ENCODE data around the gene MFN2.

Gene MFN2

DNA sequence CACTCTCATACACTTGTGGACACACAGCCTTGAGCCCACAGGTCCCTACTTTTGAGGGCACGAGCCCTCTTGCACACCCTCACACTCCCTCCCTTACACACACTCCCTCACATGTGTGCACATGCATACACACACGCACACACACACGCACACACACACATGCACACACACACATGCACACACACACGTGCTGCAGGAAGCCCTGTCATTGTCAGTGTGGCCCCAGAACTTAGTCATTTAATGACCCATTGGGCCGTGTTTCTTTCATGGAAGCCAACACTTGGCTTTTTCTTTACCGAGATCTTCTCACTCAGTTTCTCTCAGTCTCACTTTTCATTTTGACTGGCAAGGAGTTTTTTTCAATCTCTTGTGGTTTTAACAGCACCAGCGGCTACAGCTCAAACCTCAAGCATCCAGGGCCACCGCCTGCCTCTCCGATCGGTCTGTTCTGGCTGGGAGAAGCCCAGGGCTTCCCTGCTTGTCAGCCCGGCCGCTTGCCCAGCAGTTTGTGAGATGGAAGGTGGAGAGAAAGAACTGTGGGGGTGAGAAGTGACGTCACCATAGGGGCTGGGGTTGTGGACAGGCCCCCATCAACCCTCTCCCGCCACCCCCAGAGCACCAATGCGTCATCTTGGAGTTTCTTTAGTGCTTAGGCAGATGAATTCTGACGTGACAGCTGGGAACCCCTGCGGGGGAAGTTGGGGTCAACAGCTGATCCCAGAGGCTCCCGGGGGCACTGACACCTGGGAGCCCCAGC is 67.1 kb downstream of the MFN2 start:
- Mint-ChIP-seq H3K4me3 (no peak overlapping the region), H3K36me3 (ENCODE audit: low read depth) (no peaks in the 10 kb centered on the region), H3K27me3 (ENCODE audit: low read depth) (no peaks in the 10 kb centered on the region), H3K4me1 (ENCODE audit: low read depth) (peaks cover 21% of the 10 kb centered on the region), H3K27ac (no peak overlapping the region), H3K9me3 (no peaks in the 10 kb centered on the region)
- peak; percentile 84 for DNase-seq (ENCODE audit: low spot score)

GRCh38 chr1:12048372-12048771 is 68.1 kb downstream of the MFN2 start:
- Mint-ChIP-seq H3K9me3 (no peaks in the 10 kb centered on the region), H3K36me3 (ENCODE audit: low read depth) (no peaks in the 10 kb centered on the region), H3K27me3 (ENCODE audit: low read depth) (no peaks in the 10 kb centered on the region), H3K4me1 (ENCODE audit: low read depth) (peaks cover 29% of the 10 kb centered on the region), H3K4me3 (peak overlapping the region; percentile 42), H3K27ac (peak overlapping the region; percentile 7)
- DNase-seq (ENCODE audit: low spot score) = no peak

DNA sequence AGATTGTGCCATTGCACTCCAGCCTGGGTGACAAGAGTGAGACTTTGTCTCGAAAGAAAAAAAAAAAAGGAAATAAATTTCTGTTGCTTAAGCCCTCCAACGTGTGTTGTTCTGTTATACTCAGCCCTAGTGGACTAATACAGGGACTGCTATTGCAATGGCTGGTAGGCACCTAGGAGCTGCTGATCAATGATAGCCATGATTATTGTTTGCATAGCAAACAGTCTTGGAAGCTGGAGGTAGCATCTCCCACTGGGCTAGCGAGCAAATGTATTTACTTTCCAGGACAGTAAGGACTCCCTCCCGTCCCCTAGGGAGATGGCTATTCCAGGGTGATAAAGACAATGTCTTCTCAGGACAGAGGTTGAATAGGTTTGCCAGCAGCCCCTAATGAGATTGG is 69.4 kb downstream of the MFN2 start:
- Mint-ChIP-seq H3K27me3 (ENCODE audit: low read depth) (no peaks in the 10 kb centered on the region), H3K9me3 (no peaks in the 10 kb centered on the region), H3K4me3 (no peak overlapping the region), H3K36me3 (ENCODE audit: low read depth) (no peaks in the 10 kb centered on the region), H3K27ac (no peak overlapping the region), H3K4me1 (ENCODE audit: low read depth) (peaks cover 30% of the 10 kb centered on the region)
- DNase-seq (ENCODE audit: low spot score) = no peak

DNA sequence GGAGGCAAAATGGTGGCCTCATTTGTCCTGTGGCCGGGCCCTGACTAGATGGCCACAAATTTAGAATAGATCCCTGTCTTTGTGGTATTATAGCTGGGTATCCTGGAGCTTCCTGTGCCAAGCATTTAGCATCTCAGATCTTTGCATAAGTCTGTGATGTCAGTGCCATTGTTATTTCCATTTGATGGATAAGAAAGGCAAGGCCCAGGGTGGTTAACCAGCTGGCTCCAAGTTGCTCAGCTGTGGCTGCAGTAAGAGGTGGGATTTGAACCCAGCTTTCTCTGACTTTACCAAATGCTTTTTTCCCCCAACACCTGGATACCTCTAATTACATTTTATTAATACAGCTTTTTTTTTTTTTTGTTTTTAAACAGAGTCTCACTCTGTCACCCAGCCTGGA is 71.1 kb downstream of the MFN2 start:
- Mint-ChIP-seq H3K4me1 (ENCODE audit: low read depth) (peaks cover 32% of the 10 kb centered on the region), H3K9me3 (no peaks in the 10 kb centered on the region), H3K27ac (no peak overlapping the region), H3K4me3 (no peak overlapping the region), H3K27me3 (ENCODE audit: low read depth) (no peaks in the 10 kb centered on the region), H3K36me3 (ENCODE audit: low read depth) (no peaks in the 10 kb centered on the region)
- DNase-seq (ENCODE audit: low spot score) = no peak

GRCh38 chr1:12052008-12052573 is 71.8 kb downstream of the MFN2 start:
- Mint-ChIP-seq H3K27me3 (ENCODE audit: low read depth) (no peaks in the 10 kb centered on the region), H3K9me3 (no peaks in the 10 kb centered on the region), H3K4me1 (ENCODE audit: low read depth) (peaks cover 40% of the 10 kb centered on the region), H3K36me3 (ENCODE audit: low read depth) (no peaks in the 10 kb centered on the region), H3K27ac (peak overlapping the region; percentile 78), H3K4me3 (peak overlapping the region; percentile 46)
- peak; percentile 73 for DNase-seq (ENCODE audit: low spot score)

DNA sequence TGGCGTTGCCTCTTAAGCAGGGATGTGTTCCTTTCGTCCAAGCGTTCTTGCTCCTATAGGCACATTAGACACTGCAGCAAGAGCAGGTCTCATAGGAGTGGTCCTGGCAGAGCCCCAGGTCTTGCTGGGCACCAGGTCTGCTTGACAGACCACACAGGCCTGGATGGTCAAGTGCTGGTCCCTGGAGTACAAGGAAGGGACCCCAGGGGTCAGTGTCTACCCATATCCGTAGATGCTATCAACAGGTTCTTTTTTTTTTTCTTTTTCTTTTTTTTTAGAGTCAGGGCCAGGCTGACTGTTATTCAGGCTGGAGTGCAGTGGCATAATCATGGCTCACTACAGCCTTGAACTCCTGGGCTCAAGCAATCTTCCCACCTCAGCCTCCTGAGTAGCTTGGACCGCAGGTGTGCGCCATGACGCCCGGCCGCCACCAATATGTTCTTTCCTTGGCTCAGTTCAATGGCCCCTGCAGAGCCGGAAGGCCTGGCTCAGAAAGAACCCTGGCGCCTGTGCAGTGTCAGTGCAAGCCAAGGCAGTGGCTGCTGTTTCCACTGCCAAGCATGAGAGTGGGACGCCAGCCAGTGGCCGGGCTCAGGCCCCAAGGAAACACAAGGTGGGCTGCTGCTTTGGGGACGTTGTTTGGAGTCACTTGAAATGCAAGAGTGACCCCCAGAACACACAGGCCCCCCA is 72.9 kb downstream of the MFN2 start:
- no peaks in the 10 kb centered on the region for H3K27me3 Mint-ChIP-seq (ENCODE audit: low read depth)
- peak overlapping the region; percentile 43 for H3K4me3 Mint-ChIP-seq

DNA sequence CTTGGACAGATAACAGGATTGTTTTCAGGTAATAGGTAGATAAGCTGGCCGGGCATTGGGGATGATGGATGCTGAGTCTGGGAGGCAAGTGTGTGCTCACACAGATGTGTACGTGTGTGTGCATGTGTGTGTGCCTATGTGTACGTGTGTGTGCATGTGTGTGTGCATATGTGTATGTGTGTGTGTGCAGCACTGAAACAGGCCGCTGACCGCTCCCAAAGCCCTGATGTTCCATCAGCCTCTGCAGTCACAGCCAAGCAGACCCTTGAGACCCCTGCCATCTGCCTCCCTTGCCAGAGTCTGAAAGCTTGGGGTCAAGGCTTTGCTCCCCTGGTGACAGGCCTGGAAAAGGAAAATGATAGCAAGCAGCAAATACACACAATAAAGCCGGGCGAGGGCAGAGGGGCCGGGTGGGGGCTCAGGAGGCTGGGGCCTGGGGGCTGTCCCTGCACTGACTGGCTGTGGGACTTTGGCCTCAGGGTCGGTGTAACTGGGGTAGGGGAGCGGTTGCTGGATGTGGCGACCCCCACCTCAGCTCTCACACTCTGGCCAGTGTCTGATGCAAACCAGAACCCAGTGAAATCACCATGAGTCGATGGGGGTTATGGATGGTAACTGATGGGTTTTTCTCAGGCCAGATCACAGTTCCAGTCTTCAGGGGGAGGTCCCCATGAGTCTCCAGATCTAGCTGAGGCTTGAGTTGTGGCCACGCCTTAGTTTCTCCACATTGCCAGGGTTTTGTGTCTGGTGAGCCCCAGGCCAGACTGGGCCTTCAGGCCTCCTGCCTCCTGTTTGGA is 73.7 kb downstream of the MFN2 start:
- Mint-ChIP-seq H3K9me3 (no peaks in the 10 kb centered on the region), H3K4me1 (ENCODE audit: low read depth) (peaks cover 45% of the 10 kb centered on the region), H3K27ac (peak overlapping the region; percentile 26), H3K4me3 (no peak overlapping the region), H3K27me3 (ENCODE audit: low read depth) (no peaks in the 10 kb centered on the region), H3K36me3 (ENCODE audit: low read depth) (no peaks in the 10 kb centered on the region)
- peak; percentile 43 for DNase-seq (ENCODE audit: low spot score)

More for the DNA sequence above, 72.9 kb downstream of the MFN2 start:
- H3K9me3 Mint-ChIP-seq = no peaks in the 10 kb centered on the region
- no peak for DNase-seq (ENCODE audit: low spot score)
- peak overlapping the region; percentile 87 for H3K27ac Mint-ChIP-seq
- no peaks in the 10 kb centered on the region for H3K36me3 Mint-ChIP-seq (ENCODE audit: low read depth)
- peaks cover 45% of the 10 kb centered on the region for H3K4me1 Mint-ChIP-seq (ENCODE audit: low read depth)

- H3K4me3 Mint-ChIP-seq = no peak overlapping the region
- no peaks in the 10 kb centered on the region for H3K36me3 Mint-ChIP-seq (ENCODE audit: low read depth)
- peaks cover 52% of the 10 kb centered on the region for H3K4me1 Mint-ChIP-seq (ENCODE audit: low read depth)
- H3K27me3 Mint-ChIP-seq (ENCODE audit: low read depth) = no peaks in the 10 kb centered on the region
- H3K9me3 Mint-ChIP-seq = no peaks in the 10 kb centered on the region
- no peak overlapping the region for H3K27ac Mint-ChIP-seq
- DNase-seq (ENCODE audit: low spot score) = no peak
Measured at GRCh38 chr1:12055259-12055658, 75.0 kb downstream of the MFN2 start.

DNA sequence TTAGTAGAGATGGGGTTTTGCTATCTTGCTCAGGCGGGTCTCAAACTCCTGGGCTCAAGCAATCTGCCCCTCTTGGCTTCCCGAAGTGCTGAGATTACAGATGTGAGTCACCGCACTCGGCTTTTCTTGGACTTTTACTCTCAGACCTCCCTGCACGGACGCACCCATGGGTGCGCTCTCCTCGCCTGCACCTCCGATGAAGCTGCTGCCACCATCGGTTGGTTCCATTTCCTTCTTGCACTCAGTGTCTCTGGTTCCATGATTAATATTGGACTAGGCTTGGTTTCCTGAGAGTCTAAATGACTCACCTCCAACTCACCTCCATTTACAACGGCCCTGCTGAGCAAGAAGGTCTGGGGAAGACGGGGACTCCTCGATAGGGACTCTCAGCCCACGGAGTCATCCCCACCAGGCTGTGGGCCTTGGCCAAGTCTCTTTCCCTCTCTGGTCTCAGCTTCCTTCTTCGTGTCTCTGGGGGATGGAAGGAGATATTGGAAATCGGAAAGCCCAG is 76.1 kb downstream of the MFN2 start:
- Mint-ChIP-seq H3K4me3 (no peak overlapping the region), H3K27me3 (ENCODE audit: low read depth) (no peaks in the 10 kb centered on the region), H3K36me3 (ENCODE audit: low read depth) (no peaks in the 10 kb centered on the region), H3K4me1 (ENCODE audit: low read depth) (peaks cover 55% of the 10 kb centered on the region), H3K9me3 (no peaks in the 10 kb centered on the region), H3K27ac (peak overlapping the region; percentile 15)
- DNase-seq (ENCODE audit: low spot score) = peak; percentile 56

DNA sequence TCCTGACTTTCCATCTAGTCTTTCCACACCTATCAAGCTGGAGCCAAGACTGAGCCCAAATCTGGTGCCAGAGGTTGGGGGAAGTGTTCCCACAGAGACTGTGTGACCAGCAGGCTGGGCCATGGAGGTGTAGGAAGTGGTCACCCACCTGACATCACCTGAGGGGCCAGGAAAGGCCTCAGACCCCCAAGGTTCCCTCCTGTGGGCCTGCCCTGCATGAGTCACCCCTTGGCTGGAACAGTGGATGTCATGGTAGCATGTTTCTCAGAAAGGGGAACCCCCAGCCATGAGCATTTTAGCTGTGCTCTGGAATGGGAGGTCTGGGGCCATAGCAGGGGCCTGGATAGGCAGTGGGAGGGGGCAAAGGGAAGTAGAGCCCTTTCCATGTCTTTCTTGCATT is 77.1 kb downstream of the MFN2 start:
- H3K9me3 Mint-ChIP-seq = no peaks in the 10 kb centered on the region
- H3K4me3 Mint-ChIP-seq = no peak overlapping the region
- no peaks in the 10 kb centered on the region for H3K36me3 Mint-ChIP-seq (ENCODE audit: low read depth)
- H3K4me1 Mint-ChIP-seq (ENCODE audit: low read depth) = peaks cover 51% of the 10 kb centered on the region
- H3K27ac Mint-ChIP-seq = peak overlapping the region; percentile 33
- peaks cover 2% of the 10 kb centered on the region for H3K27me3 Mint-ChIP-seq (ENCODE audit: low read depth)
- peak; percentile 63 for DNase-seq (ENCODE audit: low spot score)

- H3K4me3 Mint-ChIP-seq = no peak overlapping the region
- no peak for DNase-seq (ENCODE audit: low spot score)
- no peaks in the 10 kb centered on the region for H3K9me3 Mint-ChIP-seq
- peaks cover 5% of the 10 kb centered on the region for H3K27me3 Mint-ChIP-seq (ENCODE audit: low read depth)
- H3K27ac Mint-ChIP-seq = no peak overlapping the region
- no peaks in the 10 kb centered on the region for H3K36me3 Mint-ChIP-seq (ENCODE audit: low read depth)
- H3K4me1 Mint-ChIP-seq (ENCODE audit: low read depth) = peaks cover 49% of the 10 kb centered on the region
Measured at GRCh38 chr1:12057940-12058687, 77.9 kb downstream of the MFN2 start.

DNA sequence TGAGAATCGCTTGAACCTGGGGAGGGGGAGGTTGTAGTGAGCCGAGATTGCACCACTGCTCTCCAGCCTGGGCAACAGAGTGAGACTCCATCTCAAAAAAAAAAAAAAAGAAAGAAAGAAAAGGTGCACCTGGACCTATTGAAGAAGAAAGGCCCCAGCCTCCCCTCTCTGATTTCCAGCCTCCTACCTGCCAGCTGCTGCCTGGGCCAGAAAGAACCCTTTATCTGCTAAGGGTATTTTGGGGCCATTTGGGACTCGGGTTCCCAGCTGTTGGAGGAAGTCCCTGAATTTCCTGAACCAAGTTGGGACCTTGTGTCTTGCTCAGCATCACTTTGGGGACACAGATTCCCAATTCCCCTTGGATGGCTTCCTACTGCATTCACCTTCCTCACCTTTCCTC is 79.0 kb downstream of the MFN2 start:
- no peaks in the 10 kb centered on the region for H3K9me3 Mint-ChIP-seq
- H3K27me3 Mint-ChIP-seq (ENCODE audit: low read depth) = peaks cover 5% of the 10 kb centered on the region
- H3K4me3 Mint-ChIP-seq = no peak overlapping the region
- peaks cover 52% of the 10 kb centered on the region for H3K4me1 Mint-ChIP-seq (ENCODE audit: low read depth)
- no peak overlapping the region for H3K27ac Mint-ChIP-seq
- no peak for DNase-seq (ENCODE audit: low spot score)
- no peaks in the 10 kb centered on the region for H3K36me3 Mint-ChIP-seq (ENCODE audit: low read depth)

All from T-helper 2 cell treated with Interferon-gamma antibody and Interleukin-4, amounts not matched to agents 5 μg/mL and 100 μg/mL, for 36 hours (primary cell).